D721Med (cell line): ENCODE measurements around the gene INCA1.

Experiments
- DNase-seq: peaks from one replicate; pipeline ENCODE4 v3.0.0; 2011; ENCODE audit warnings: low spot score; ENCODE audit not compliant: insufficient read length
- FAIRE-seq: peaks from 2 replicates; lab custom pipeline; 2011; peaks lifted over from hg19 to GRCh38; lab: Jason Lieb, UNC
- CTCF ChIP-seq: IDR thresholded peaks from 2 replicates; pipeline ENCODE4 v1.5.1; 2012; ENCODE audit warnings: mild to moderate bottlenecking, control low read depth; ENCODE audit not compliant: insufficient read depth; ENCODE audit errors: missing control alignments

INCA1 gene

GRCh38 chr17:4980644-4981216, 16.6 kb downstream of the INCA1 start:
- FAIRE-seq (no peak), DNase-seq (peak; percentile 64)
- TF ChIP-seq CTCF, result peak; percentile 36

- FAIRE-seq, result no peak
- DNase-seq, result no peak
- no peak for TF ChIP-seq CTCF
These were observed 18.6 kb downstream of the INCA1 start for GRCh38 chr17:4978726-4979125.

GRCh38 chr17:4974115-4974670, 23.1 kb downstream of the INCA1 start:
- TF ChIP-seq CTCF, result no peak
- DNase-seq (no peak), FAIRE-seq (no peak)

GRCh38 chr17:4973256-4974114, 23.8 kb downstream of the INCA1 start:
- DNase-seq, result no peak
- no peak for TF ChIP-seq CTCF
- no peak for FAIRE-seq

- no peak for FAIRE-seq
- TF ChIP-seq CTCF, result no peak
These were observed 24.6 kb downstream of the INCA1 start for GRCh38 chr17:4972752-4973151.

GRCh38 chr17:4972322-4972721, 25.0 kb downstream of the INCA1 start:
- no peak for TF ChIP-seq CTCF
- DNase-seq (no peak), FAIRE-seq (no peak)

More at GRCh38 chr17:4972752-4973151, 24.6 kb downstream of the INCA1 start:
- no peak for DNase-seq
